HEK293 (cell line): ENCODE results near the gene CEP70.

ENCODE experiments used
- CTCF ChIA-PET: fragments of 350-600 bp; formaldehyde crosslinking; extraction: SDS; loops from one replicate; lab custom pipeline; 2021; ENCODE audit warnings: antibody characterized with exemption; lab: Yijun Ruan, JAX
- POLR2A ChIA-PET: fragments of 300-600 bp; formaldehyde crosslinking; extraction: SDS; loops from one replicate; lab custom pipeline; 2020; ENCODE audit warnings: antibody characterized with exemption, inconsistent platforms; lab: Yijun Ruan, JAX
- H3K27ac ChIP-seq: fragments of 200-500 bp; sonication (Bioruptor generic); 2 replicates; pipeline ENCODE4 v1.5.1; 2014; ENCODE audit warnings: low read depth, low read length, control low read depth, inconsistent platforms; ENCODE audit errors: extremely low read depth
- H3K36me3 ChIP-seq, 2 experiments: fragments of 200-500 bp in 1 of 2; sonication (Bioruptor generic) in 1 of 2; 1 replicate in 1 of 2; 2 replicates in 1 of 2; pipeline ENCODE4 v1.5.1; 2014 to 2017; ENCODE audit warnings: inconsistent platforms in 2 of 2, low read length in 2 of 2; ENCODE audit not compliant: control insufficient read depth in 2 of 2, insufficient read depth in 1 of 2
- H3K4me1 ChIP-seq: fragments of 200-500 bp; sonication (Bioruptor generic); 2 replicates; pipeline ENCODE4 v1.5.1; 2014; ENCODE audit warnings: mild to moderate bottlenecking, low read length, inconsistent platforms; ENCODE audit not compliant: control insufficient read depth, insufficient read depth
- H3K4me3 ChIP-seq: 2 replicates; pipeline ENCODE4 v1.5.1; 2011; ENCODE audit warnings: low read depth, mild to moderate bottlenecking, control low read depth, low read length, moderate library complexity
- H3K9me3 ChIP-seq: fragments of 200-500 bp; sonication (Bioruptor generic); 2 replicates; pipeline ENCODE4 v1.5.1; 2014; ENCODE audit warnings: low read depth, low read length, inconsistent platforms; ENCODE audit not compliant: control insufficient read depth, insufficient read depth
- GLIS2 ChIP-seq: fragments of 450-650 bp; formaldehyde crosslinking; IDR thresholded peaks from 2 replicates; pipeline ENCODE4 v1.5.1; 2016; ENCODE audit warnings: missing biosample characterization, missing genetic modification characterization
- HOXA7 ChIP-seq: sonication (generic); formaldehyde crosslinking; IDR thresholded peaks from 2 replicates; pipeline ENCODE4 v1.8.1; 2022; ENCODE audit warnings: missing genetic modification reagents, borderline replicate concordance
- OSR2 ChIP-seq: fragments of 450-650 bp; formaldehyde crosslinking; IDR thresholded peaks from 2 replicates; pipeline ENCODE4 v1.5.1; 2016; ENCODE audit warnings: missing biosample characterization, missing genetic modification characterization
- SP7 ChIP-seq: fragments of 450-650 bp; formaldehyde crosslinking; IDR thresholded peaks from 2 replicates; pipeline ENCODE4 v1.5.1; 2016; ENCODE audit warnings: missing biosample characterization, missing genetic modification characterization
- ZFP69B ChIP-seq: fragments of 450-650 bp; formaldehyde crosslinking; IDR thresholded peaks from 2 replicates; pipeline ENCODE4 v1.5.1; 2016; ENCODE audit warnings: missing biosample characterization, missing genetic modification characterization
- ZIC2 ChIP-seq: fragments of 450-650 bp; formaldehyde crosslinking; IDR thresholded peaks from 2 replicates; pipeline ENCODE4 v1.5.1; 2016; ENCODE audit warnings: missing biosample characterization, missing genetic modification characterization
- ZNF175 ChIP-seq: fragments of 450-650 bp; formaldehyde crosslinking; IDR thresholded peaks from 2 replicates; pipeline ENCODE4 v1.5.1; 2016; ENCODE audit warnings: missing biosample characterization, missing genetic modification characterization
- ZNF18 ChIP-seq: fragments of 450-650 bp; formaldehyde crosslinking; IDR thresholded peaks from 2 replicates; pipeline ENCODE4 v1.5.1; 2016; ENCODE audit warnings: missing biosample characterization, missing genetic modification characterization
- ZNF2 ChIP-seq: fragments of 450-650 bp; formaldehyde crosslinking; IDR thresholded peaks from 2 replicates; pipeline ENCODE4 v1.5.1; 2016; ENCODE audit warnings: missing biosample characterization, missing genetic modification characterization
- ZNF221 ChIP-seq: fragments of 450-650 bp; formaldehyde crosslinking; IDR thresholded peaks from 2 replicates; pipeline ENCODE4 v1.5.1; 2017; ENCODE audit warnings: missing biosample characterization, missing genetic modification characterization, borderline replicate concordance
- ZNF248 ChIP-seq: fragments of 450-650 bp; formaldehyde crosslinking; IDR thresholded peaks from 2 replicates; pipeline ENCODE4 v1.5.1; 2017; ENCODE audit warnings: missing biosample characterization, missing genetic modification characterization
- ZNF274 ChIP-seq, 2 experiments: fragments of 200-500 bp in 1 of 2; fragments of 450-650 bp in 1 of 2; sonication (Bioruptor generic) in 1 of 2; formaldehyde crosslinking in 1 of 2; IDR thresholded peaks; 2 replicates each; pipeline versions ENCODE4 v1.5.1 to v1.6.1; 2014 to 2016; ENCODE audit warnings: borderline replicate concordance in 1 of 2, inconsistent platforms in 1 of 2, low read length in 1 of 2, missing biosample characterization in 1 of 2, missing genetic modification characterization in 1 of 2
- ZNF596 ChIP-seq: fragments of 450-650 bp; IDR thresholded peaks from 2 replicates; pipeline ENCODE4 v1.5.0; 2018; ENCODE audit warnings: missing biosample characterization, mild to moderate bottlenecking, missing genetic modification characterization, moderate library complexity
- ZNF629 ChIP-seq: fragments of 450-650 bp; formaldehyde crosslinking; IDR thresholded peaks from 2 replicates; pipeline ENCODE4 v1.5.1; 2017; ENCODE audit warnings: missing biosample characterization, missing genetic modification characterization
- ZNF658 ChIP-seq: fragments of 450-650 bp; formaldehyde crosslinking; IDR thresholded peaks from 2 replicates; pipeline ENCODE4; 2016; ENCODE audit warnings: missing biosample characterization, missing genetic modification characterization
- ZNF677 ChIP-seq: fragments of 450-650 bp; IDR thresholded peaks from 2 replicates; pipeline ENCODE4 v1.5.0; 2018; ENCODE audit warnings: missing biosample characterization, mild to moderate bottlenecking, missing genetic modification characterization, moderate library complexity
- ZNF707 ChIP-seq: fragments of 450-650 bp; formaldehyde crosslinking; IDR thresholded peaks from 2 replicates; pipeline ENCODE4 v1.5.1; 2016; ENCODE audit warnings: missing biosample characterization, missing genetic modification characterization
- ZNF843 ChIP-seq: fragments of 450-650 bp; formaldehyde crosslinking; IDR thresholded peaks from 2 replicates; pipeline ENCODE4 v1.5.1; 2016; ENCODE audit warnings: missing biosample characterization, missing genetic modification characterization
- TF ChIP-seq, protein P1 (sequence below): fragments of 450-650 bp; formaldehyde crosslinking; IDR thresholded peaks from 2 replicates; pipeline ENCODE4 v1.5.1; 2016; ENCODE audit warnings: missing biosample characterization, missing genetic modification characterization

Gene CEP70

DNA sequence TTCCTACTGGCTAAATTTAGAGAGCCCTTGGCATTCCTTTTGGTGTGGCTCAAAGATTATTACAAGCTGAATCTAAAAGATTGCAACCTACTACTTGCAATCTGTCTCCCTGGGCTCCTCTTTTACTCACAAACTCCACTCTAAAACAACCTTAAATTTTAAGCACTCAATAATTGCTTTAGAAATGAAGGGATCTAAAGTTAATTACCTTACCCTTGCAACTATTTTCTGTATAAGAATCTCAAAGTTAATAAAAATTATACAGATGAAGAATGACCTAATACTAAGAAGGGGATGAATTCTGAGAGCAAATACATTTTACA lies 99.5 kb downstream of the CEP70 start:
- Histone ChIP-seq H3K27ac (no peak overlapping the region), H3K36me3 (peaks cover 0 to 18% of the 10 kb centered on the region in 2 experiments; a peak in 2 of 3 replicates), H3K4me1 (no peaks in the 10 kb centered on the region), H3K9me3 (no peaks in the 10 kb centered on the region), H3K4me3 (no peak overlapping the region)
- CTCF ChIA-PET, result no interaction called here
- TF ChIP-seq ZNF18 (tag by site-specific recombination) (no peak), OSR2 (no peak), ZNF596 (tag by site-specific recombination) (no peak)
- TF ChIP-seq, all 188 proteins: peak for 0
- POLR2A ChIA-PET, result no interaction called here

- CTCF ChIA-PET, result no interaction called here
- Histone ChIP-seq H3K36me3 (peaks cover 0 to 16% of the 10 kb centered on the region in 2 experiments; a peak in 2 of 3 replicates), H3K4me3 (no peak overlapping the region), H3K9me3 (no peaks in the 10 kb centered on the region), H3K4me1 (no peaks in the 10 kb centered on the region), H3K27ac (no peak overlapping the region)
- TF ChIP-seq, protein P1, sequence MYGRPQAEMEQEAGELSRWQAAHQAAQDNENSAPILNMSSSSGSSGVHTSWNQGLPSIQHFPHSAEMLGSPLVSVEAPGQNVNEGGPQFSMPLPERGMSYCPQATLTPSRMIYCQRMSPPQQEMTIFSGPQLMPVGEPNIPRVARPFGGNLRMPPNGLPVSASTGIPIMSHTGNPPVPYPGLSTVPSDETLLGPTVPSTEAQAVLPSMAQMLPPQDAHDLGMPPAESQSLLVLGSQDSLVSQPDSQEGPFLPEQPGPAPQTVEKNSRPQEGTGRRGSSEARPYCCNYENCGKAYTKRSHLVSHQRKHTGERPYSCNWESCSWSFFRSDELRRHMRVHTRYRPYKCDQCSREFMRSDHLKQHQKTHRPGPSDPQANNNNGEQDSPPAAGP (tag by site-specific recombination), result no peak
- no peak for TF ChIP-seq ZIC2 (tag by site-specific recombination)
- TF ChIP-seq ZNF18 (tag by site-specific recombination), result no peak
- no peak for TF ChIP-seq ZNF658 (tag by site-specific recombination)
- no peak for TF ChIP-seq GLIS2
- TF ChIP-seq ZNF2 (tag by site-specific recombination), result no peak
- TF ChIP-seq HOXA7 (CRISPR knock-in tag), result no peak
- no peak for TF ChIP-seq ZNF843 (tag by site-specific recombination)
- TF ChIP-seq ZNF707 (tag by site-specific recombination), result no peak
- TF ChIP-seq ZNF248 (tag by site-specific recombination), result no peak
- no peak for TF ChIP-seq ZFP69B (tag by site-specific recombination)
- no peak for TF ChIP-seq ZNF175
- no peak for TF ChIP-seq ZNF677
- TF ChIP-seq ZNF274 (IDR thresholded peaks at IDR 0.05; ENCODE audit: low read length), result no peak
- no peak for TF ChIP-seq ZNF274 (tag by site-specific recombination; IDR thresholded peaks at IDR 0.05; ENCODE audit: borderline replicate concordance)
- TF ChIP-seq SP7 (tag by site-specific recombination), result no peak
- POLR2A ChIA-PET, result no interaction called here
Observed at GRCh38 chr3:138493804-138494606, 100.1 kb downstream of the CEP70 start.

DNA sequence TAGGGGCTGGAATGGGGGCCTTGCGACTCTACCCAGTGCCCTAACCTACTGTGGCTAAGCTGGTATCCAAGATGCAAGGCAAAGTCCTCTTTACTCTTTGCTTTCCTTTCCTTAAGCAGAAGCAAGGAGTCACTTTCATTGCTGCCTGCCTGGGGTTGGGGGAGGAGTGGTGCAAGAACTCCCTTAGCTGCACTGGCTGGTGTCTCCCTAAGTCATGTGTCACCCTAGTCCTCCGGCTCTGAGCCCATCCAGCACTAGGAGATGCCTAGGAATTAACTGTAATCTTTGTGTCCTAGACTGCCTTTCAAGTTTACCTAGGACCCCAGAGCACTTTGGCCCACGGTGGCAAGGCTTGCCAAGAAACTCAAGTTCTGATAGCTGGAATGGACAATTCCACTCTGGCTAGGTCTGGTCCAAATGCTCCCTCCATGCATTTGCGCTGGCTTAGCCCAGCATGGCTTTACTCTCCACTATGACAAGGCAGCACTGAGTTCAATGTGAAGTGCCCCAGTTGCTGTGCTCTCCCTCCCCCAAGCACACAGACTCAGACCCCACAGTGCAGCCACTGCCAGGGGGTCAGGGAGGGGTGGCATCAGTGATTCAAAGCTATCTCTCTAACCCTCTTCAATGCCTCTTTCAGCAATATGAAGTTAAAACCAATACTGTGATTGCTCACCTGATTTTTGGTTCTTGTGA lies 100.9 kb downstream of the CEP70 start:
- Histone ChIP-seq H3K4me1 (no peaks in the 10 kb centered on the region), H3K4me3 (no peak overlapping the region), H3K36me3 (peaks cover 0 to 16% of the 10 kb centered on the region in 2 experiments; a peak in 1 of 3 replicates)
- TF ChIP-seq ZNF221 (tag by site-specific recombination) (no peak), ZNF629 (tag by site-specific recombination) (no peak), ZNF677 (no peak)
- TF ChIP-seq, all 188 proteins: peak for 0
- ChIA-PET POLR2A (no interaction called here), CTCF (no interaction called here)
- Histone ChIP-seq H3K27ac (no peak overlapping the region), H3K9me3 (no peaks in the 10 kb centered on the region)
